ENCODE data around the gene ATP10B.

The ATP10B gene

GRCh38 chr5:160837749-160838593 is 14.0 kb downstream of the ATP10B start:
- DNase-seq (ENCODE audit: extremely low read depth, low read depth) = no peak
- H3K4me3 ChIP-seq (replicated peaks; ENCODE audit: low read depth, low read length) = no peak overlapping the region
- no peak for TF ChIP-seq CTCF (IDR thresholded peaks at IDR 0.05; ENCODE audit: low read depth, low read length, missing control alignments)

- H3K4me3 ChIP-seq (replicated peaks; ENCODE audit: low read depth, low read length) = no peak overlapping the region
- no peak for DNase-seq (ENCODE audit: extremely low read depth, low read depth)
- TF ChIP-seq CTCF (IDR thresholded peaks at IDR 0.05; ENCODE audit: low read depth, low read length, missing control alignments) = no peak
Observed at GRCh38 chr5:160837211-160837610, 14.8 kb downstream of the ATP10B start.

- TF ChIP-seq CTCF (IDR thresholded peaks at IDR 0.05; ENCODE audit: low read depth, low read length, missing control alignments) = no peak
- no peak for DNase-seq (ENCODE audit: extremely low read depth, low read depth)
- H3K4me3 ChIP-seq (replicated peaks; ENCODE audit: low read depth, low read length) = no peak overlapping the region
Observed at GRCh38 chr5:160835818-160836528, 16.0 kb downstream of the ATP10B start.

- TF ChIP-seq CTCF (IDR thresholded peaks at IDR 0.05; ENCODE audit: low read depth, low read length, missing control alignments) = no peak
- no peak overlapping the region for H3K4me3 ChIP-seq (replicated peaks; ENCODE audit: low read depth, low read length)
- no peak for DNase-seq (ENCODE audit: extremely low read depth, low read depth)
Observed at GRCh38 chr5:160835376-160835775, 16.6 kb downstream of the ATP10B start.

GRCh38 chr5:160833806-160834205 is 18.2 kb downstream of the ATP10B start:
- TF ChIP-seq CTCF (IDR thresholded peaks at IDR 0.05; ENCODE audit: low read depth, low read length, missing control alignments) = no peak
- H3K4me3 ChIP-seq (replicated peaks; ENCODE audit: low read depth, low read length) = no peak overlapping the region
- DNase-seq (ENCODE audit: extremely low read depth, low read depth) = no peak

GRCh38 chr5:160831801-160832200 is 20.2 kb downstream of the ATP10B start:
- no peak for DNase-seq (ENCODE audit: extremely low read depth, low read depth)

More at GRCh38 chr5:160831801-160832200, 20.2 kb downstream of the ATP10B start:
- no peak overlapping the region for H3K4me3 ChIP-seq (replicated peaks; ENCODE audit: low read depth, low read length)
- no peak for TF ChIP-seq CTCF (IDR thresholded peaks at IDR 0.05; ENCODE audit: low read depth, low read length, missing control alignments)
